GM12891 (cell line): Measurements from ENCODE around the gene SLC17A4.

Experiments used
- DNase-seq: peaks from one replicate; pipeline ENCODE4 v3.0.0; 2011; ENCODE audit warnings: low spot score; ENCODE audit not compliant: insufficient read length
- FAIRE-seq: peaks from 2 replicates; lab custom pipeline; 2011; peaks lifted over from hg19 to GRCh38; lab: Jason Lieb, UNC
- PAX5 ChIP-seq: IDR thresholded peaks from 2 replicates; pipeline ENCODE4 v1.6.1; 2011; ENCODE audit warnings: low read length, moderate library complexity, mild to moderate bottlenecking; ENCODE audit not compliant: insufficient read depth, severe bottlenecking
- POLR2A ChIP-seq: IDR thresholded peaks from 2 replicates; pipeline ENCODE4 v1.6.1; 2011; ENCODE audit warnings: low read depth, low read length, control low read depth
- POLR2AphosphoS5 ChIP-seq: IDR thresholded peaks from 2 replicates; pipeline ENCODE4 v1.6.1; 2011; ENCODE audit warnings: low read depth, low read length, control low read depth
- POU2F2 ChIP-seq: IDR thresholded peaks from 2 replicates; pipeline ENCODE4 v1.6.1; 2011; ENCODE audit warnings: low read depth, mild to moderate bottlenecking, control low read depth, low read length, moderate library complexity
- SPI1 ChIP-seq: IDR thresholded peaks from 2 replicates; pipeline ENCODE4 v1.6.1; 2011; ENCODE audit warnings: low read depth, low read length, control low read depth
- TAF1 ChIP-seq: IDR thresholded peaks from 2 replicates; pipeline ENCODE4 v1.6.1; 2011; ENCODE audit warnings: low read depth, low read length, control low read depth

The SLC17A4 gene

DNA sequence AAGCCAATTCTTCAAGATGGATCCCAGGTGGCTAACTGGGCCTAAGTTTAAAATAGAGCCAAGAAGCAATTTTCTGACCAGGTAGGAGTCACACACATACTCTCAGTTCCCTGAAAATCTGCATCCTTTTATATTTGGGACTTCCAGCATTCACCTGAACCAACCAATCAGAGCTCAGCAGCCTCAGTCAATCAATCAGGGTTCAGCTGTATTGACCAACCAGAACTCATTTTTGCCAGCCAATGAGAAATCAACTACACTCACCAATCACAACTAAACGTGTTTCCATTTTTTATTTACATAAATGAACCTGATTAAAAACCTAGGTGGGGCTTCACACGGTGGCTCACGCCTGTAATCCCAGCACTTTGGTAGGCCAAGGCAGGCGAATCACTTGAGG lies 37.5 kb downstream of the SLC17A4 start:
- TF ChIP-seq POU2F2 (no peak), TAF1 (no peak), POLR2A (no peak), POLR2AphosphoS5 (no peak), SPI1 (no peak), PAX5 (no peak)
- DNase-seq (no peak), FAIRE-seq (no peak)

DNA sequence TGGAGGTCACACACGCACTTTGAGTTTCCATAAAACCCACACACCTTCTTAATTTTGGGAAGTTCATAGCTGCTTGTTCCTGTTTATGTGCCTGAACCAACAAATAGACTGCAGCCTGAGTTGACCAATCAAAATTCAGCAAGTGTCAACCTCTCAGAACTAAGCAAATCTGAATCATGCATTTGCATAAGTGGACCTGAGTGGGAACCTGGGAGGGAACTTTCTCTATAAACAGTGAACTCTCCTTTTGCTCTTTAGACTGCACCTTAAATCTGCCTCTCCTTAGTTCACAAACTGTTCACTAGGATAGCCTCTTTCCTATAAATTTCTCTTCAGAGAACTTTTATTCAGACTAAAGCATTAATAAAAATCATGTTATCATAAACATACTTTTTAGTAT lies 39.4 kb downstream of the SLC17A4 start:
- FAIRE-seq (no peak), DNase-seq (no peak)
- TF ChIP-seq POU2F2 (no peak), TAF1 (no peak), PAX5 (no peak), POLR2AphosphoS5 (no peak), POLR2A (no peak), SPI1 (no peak)

DNA sequence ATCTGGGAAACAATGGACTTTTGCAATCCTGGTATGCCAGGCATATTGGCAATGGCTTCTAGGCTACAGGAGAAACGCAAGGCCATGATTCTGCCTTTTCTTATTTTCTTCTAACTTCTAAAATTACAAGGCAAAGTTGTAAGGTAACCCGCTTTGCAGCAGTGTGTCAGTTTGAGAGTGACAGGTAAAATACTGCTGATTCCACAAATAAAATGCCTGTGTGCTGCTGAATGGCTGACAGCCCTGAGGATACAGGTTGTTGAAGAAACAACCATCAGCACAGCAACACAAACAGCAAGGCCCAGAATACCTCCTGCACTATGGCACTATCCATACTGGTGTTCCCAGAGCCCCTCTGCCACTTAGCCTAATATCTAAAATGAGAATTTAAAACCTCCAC lies 40.2 kb downstream of the SLC17A4 start:
- FAIRE-seq = no peak
- TF ChIP-seq POLR2A = no peak
- no peak for TF ChIP-seq POLR2AphosphoS5
- TF ChIP-seq POU2F2 = no peak
- no peak for TF ChIP-seq PAX5
- TF ChIP-seq SPI1 = no peak
- no peak for TF ChIP-seq TAF1
- DNase-seq = no peak

DNA sequence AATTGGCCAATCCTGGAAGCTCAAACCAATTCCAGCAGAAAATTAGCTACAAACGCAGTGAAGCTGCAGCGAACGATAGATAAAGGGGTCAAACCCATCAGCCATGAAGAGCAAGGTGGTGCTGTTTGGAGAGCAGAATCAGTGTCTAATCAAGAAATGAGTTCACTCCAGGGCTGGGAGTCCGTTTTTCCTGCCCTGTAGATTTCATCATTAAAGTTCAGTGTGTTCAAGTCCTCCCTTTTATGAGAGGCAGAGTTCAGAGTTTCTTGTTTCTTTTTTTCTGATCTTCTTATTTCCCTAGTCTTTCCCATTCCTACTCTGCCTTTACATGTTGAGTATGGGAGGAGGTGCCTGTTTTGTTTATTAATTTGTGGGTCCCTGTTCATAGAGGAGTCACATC lies 46.9 kb downstream of the SLC17A4 start:
- DNase-seq = no peak
- no peak for FAIRE-seq
- TF ChIP-seq SPI1 = no peak

DNA sequence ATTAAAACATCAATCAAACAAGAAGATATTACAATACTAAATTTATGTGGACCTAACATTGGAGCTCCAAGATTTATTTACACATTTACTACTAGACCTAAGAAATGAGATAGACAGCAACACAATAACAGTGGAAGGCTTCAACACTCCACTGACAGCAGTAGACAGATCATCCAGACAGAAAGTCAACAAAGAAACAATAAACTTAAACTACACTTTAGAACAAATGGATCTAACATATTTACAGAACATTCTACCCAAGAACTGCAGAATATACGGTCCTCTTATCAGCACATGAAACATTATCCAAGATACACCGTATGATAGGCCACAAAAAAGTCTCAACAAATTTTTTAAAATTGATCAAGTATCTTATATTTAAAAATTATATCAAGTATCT lies 50.3 kb downstream of the SLC17A4 start:
- FAIRE-seq = no peak

GRCh38 chr6:25815194-25815593 lies 60.7 kb downstream of the SLC17A4 start:
- DNase-seq (no peak), FAIRE-seq (no peak)
- no peak for TF ChIP-seq POLR2A
- no peak for TF ChIP-seq PAX5

More for the DNA sequence above, 50.3 kb downstream of the SLC17A4 start:
- TF ChIP-seq TAF1 = no peak
- no peak for TF ChIP-seq PAX5
- TF ChIP-seq POLR2A = no peak
- no peak for TF ChIP-seq POU2F2
- TF ChIP-seq SPI1 = no peak
- DNase-seq = no peak

DNA sequence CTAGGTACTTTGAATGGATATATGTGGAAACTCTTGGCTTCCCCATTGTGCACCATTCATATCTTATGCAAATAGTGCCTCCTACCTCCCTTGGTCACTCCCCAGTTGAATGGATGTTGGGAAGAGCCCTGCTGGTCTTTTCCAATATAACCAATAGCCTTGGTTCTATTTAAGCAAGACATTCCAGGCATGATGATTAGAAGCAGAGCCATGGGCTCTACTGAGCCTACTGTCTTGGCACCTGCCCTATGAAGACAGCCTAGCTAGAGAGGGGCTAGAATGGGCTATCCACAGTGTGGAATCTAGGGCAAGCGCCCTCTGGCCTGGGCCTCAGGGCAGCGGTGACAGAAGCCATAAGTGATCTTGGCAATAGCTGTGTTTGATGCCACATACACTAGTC lies 61.7 kb downstream of the SLC17A4 start:
- FAIRE-seq (no peak), DNase-seq (no peak)
- no peak for TF ChIP-seq POLR2AphosphoS5
- no peak for TF ChIP-seq POLR2A
- TF ChIP-seq SPI1 = no peak
- no peak for TF ChIP-seq PAX5
- TF ChIP-seq TAF1 = no peak
- TF ChIP-seq POU2F2 = no peak

DNA sequence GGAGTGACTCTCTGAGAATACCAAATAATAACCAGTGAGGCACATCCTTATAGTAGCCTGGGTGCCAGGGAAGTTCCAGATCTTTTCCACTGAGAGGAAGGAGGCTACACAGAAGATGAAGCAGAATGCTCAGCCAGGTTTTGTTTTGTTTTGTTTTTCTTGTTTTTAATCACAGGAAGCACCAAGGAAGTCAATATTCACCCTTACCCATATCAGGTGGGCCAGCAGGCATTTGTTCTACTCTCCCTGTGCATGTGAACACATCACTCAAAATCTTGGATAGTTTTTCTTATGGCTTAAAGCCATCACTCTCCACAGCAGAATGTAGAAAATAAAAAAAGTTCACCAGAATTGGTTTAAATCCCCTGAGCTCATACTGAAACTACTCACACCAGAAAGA lies 66.8 kb downstream of the SLC17A4 start:
- FAIRE-seq (no peak), DNase-seq (no peak)
- no peak for TF ChIP-seq POU2F2
- no peak for TF ChIP-seq TAF1
- TF ChIP-seq SPI1 = no peak
- TF ChIP-seq POLR2AphosphoS5 = no peak
- TF ChIP-seq POLR2A = no peak
- no peak for TF ChIP-seq PAX5

- no peak for TF ChIP-seq TAF1
- peak; percentile 77 for TF ChIP-seq SPI1
- FAIRE-seq (no peak), DNase-seq (no peak)
Measured at GRCh38 chr6:25829375-25829774, 74.8 kb downstream of the SLC17A4 start.

DNA sequence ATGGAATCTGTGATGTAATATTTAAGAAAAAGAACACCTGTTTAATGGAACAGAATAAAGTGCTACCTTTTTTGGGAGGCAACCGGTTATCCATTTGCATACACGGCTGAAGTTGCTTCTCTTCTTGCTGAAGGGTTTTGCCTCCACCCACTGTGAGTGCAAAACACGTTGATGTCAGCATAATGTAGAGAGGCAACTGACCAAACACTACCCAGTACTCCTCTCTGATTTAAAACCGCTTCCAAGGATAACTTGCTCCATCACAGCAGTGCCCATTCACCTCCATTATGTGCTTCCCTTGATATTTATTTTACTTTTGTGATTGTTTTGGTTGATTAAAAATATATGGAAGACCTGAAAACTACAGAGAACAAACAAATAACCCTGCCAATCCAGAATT lies 75.9 kb downstream of the SLC17A4 start:
- DNase-seq (no peak), FAIRE-seq (no peak)
- TF ChIP-seq PAX5 = no peak
- TF ChIP-seq SPI1 = no peak
- no peak for TF ChIP-seq TAF1
- no peak for TF ChIP-seq POLR2AphosphoS5
- no peak for TF ChIP-seq POLR2A
- TF ChIP-seq POU2F2 = no peak
